Neural cell (in vitro differentiated cells): ENCODE measurements around the gene PRPF40A.

Experiments
- EZH2 ChIP-seq: fragments of 200-600, 300-800 bp; shearing (Covaris generic), sonication (generic); IDR thresholded peaks from 2 replicates; pipeline ENCODE4 v1.6.1; 2014; ENCODE audit warnings: antibody characterized with exemption, low read length, borderline replicate concordance, mild to moderate bottlenecking; ENCODE audit not compliant: insufficient read depth, poor library complexity, severe bottlenecking
- RAD21 ChIP-seq: fragments of 450-650 bp; conservative IDR thresholded peaks from 2 replicates; pipeline ENCODE4 v1.6.1; 2014; ENCODE audit warnings: antibody characterized with exemption, mild to moderate bottlenecking, moderate library complexity
- TAF1 ChIP-seq: IDR thresholded peaks from 2 replicates; pipeline ENCODE4 v1.6.1; 2012; ENCODE audit warnings: low read depth
- TF ChIP-seq, protein P1 (sequence below): fragments of 450-650 bp; IDR thresholded peaks from 2 replicates; pipeline ENCODE4 v1.5.1; 2014; ENCODE audit warnings: antibody characterized with exemption, mild to moderate bottlenecking, moderate library complexity; ENCODE audit not compliant: poor library complexity, severe bottlenecking

DNA sequence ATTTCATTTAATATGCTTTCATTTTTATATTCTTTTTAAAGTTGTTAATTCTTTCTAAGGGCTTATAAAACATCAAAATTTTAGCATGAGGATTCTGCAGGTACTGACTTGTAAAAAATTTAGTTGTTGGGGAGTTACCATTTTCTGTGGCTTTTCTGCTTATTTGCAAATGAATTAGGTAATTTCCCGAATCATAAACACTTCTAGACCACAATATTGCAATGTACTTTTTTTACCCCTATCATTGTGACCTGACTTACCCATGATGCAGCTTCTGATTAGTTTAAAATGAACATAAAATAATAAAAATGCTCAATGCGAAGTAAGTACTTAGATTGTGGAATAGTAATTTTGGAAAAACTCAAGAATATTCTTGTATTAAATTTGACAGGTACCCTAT lies 12.6 kb upstream of the PRPF40A start:
- TF ChIP-seq, protein P1, sequence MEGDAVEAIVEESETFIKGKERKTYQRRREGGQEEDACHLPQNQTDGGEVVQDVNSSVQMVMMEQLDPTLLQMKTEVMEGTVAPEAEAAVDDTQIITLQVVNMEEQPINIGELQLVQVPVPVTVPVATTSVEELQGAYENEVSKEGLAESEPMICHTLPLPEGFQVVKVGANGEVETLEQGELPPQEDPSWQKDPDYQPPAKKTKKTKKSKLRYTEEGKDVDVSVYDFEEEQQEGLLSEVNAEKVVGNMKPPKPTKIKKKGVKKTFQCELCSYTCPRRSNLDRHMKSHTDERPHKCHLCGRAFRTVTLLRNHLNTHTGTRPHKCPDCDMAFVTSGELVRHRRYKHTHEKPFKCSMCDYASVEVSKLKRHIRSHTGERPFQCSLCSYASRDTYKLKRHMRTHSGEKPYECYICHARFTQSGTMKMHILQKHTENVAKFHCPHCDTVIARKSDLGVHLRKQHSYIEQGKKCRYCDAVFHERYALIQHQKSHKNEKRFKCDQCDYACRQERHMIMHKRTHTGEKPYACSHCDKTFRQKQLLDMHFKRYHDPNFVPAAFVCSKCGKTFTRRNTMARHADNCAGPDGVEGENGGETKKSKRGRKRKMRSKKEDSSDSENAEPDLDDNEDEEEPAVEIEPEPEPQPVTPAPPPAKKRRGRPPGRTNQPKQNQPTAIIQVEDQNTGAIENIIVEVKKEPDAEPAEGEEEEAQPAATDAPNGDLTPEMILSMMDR, result no peak
- TF ChIP-seq RAD21 (no peak), TAF1 (no peak), EZH2 (no peak)
